Activated CD8-positive, alpha-beta memory T cell treated with anti-CD3 and anti-CD28 coated beads for 36 hours (primary cell): Measurements from ENCODE around the gene CABCOCO1. TPM values are rescaled to one million over a fixed set of nuclear protein-coding genes. Genes with fewer than 3 reads are reported as not detected.

Source experiments
- CTCF ChIA-PET: fragments of 350-600 bp; sonication (Branson Sonifier 250); formaldehyde crosslinking; loops from one replicate; lab custom pipeline; 2021; ENCODE audit warnings: antibody characterized with exemption; lab: Charles Lee
- POLR2A ChIA-PET: fragments of 350-600 bp; sonication (Branson Sonifier 250); formaldehyde crosslinking; loops from one replicate; lab custom pipeline; 2021; ENCODE audit warnings: antibody characterized with exemption; lab: Charles Lee
- total RNA-seq, 2 experiments: library from RNA; stranded (reverse); gene quantifications; one replicate each; pipeline ENCODE4 v1.2.3, GENCODE V29; 2021

The CABCOCO1 gene
- total RNA-seq, 2 experiments from 2014 or later: not detected

GRCh38 chr10:61749291-61749690, 86.6 kb downstream of the CABCOCO1 start:
- ChIA-PET CTCF (no interaction called here), POLR2A (no interaction called here)

DNA sequence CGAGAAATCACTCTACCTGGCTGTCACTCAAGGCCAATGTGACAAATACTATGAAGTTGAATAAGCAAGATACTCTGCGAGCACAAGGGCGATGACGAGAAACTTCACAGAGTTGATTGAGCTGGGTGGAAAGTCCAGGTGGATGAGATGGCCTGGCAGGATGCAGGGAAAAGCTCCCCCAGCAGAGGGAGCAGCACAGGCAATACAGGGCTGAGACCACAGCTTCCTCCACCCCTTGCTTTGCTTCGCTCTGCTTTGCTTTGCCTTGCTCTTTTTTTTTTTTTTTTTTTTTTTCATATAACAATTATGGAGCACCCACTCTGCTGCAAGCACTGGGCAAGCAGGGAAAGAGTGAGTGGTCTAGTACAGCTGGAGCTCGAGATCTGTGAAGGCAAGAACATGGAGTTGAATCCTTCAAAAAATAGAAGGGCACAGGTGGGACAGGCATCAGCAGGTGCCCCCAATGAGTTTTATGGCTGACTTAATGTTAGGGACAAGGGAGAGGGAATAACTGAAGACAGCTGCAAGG, 88.3 kb downstream of the CABCOCO1 start:
- ChIA-PET CTCF (interaction anchor here (0.6 to 2.0 kb wide), 15 partner anchors 16 to 926 kb away, joined by 3 to 15 read pairs (median 4); no protein-coding TSS in a partner anchor), POLR2A (interaction anchor here (0.6 to 0.8 kb wide), 6 partner anchors 16 to 1383 kb away, joined by 3 to 13 read pairs (median 6); no protein-coding TSS in a partner anchor)

DNA sequence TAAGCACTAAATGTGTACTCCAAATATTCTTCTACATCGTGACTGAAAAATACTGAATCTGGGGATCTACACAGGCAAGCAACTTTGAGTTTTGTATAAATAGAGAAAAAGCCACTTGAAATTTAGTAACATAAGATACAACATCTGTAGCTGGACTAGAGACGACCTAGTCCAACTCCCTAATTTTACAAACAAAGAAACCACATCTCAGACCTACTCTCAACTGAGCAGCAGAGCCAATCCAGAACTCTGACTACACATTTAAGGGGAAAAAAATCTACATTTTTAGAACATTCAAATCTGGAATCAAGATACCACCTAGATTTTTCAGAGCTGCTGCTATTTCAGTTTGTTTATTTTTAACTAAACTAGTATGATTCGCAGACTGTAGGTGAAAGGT, 88.9 kb downstream of the CABCOCO1 start:
- ChIA-PET POLR2A (interaction anchor here (0.8 kb wide), 1 partner anchor 1383 kb away, joined by 5 read pairs; no protein-coding TSS in a partner anchor), CTCF (interaction anchor here (0.7 to 2.0 kb wide), 10 partner anchors 15 to 187 kb away, joined by 3 to 15 read pairs (median 4); no protein-coding TSS in a partner anchor)

DNA sequence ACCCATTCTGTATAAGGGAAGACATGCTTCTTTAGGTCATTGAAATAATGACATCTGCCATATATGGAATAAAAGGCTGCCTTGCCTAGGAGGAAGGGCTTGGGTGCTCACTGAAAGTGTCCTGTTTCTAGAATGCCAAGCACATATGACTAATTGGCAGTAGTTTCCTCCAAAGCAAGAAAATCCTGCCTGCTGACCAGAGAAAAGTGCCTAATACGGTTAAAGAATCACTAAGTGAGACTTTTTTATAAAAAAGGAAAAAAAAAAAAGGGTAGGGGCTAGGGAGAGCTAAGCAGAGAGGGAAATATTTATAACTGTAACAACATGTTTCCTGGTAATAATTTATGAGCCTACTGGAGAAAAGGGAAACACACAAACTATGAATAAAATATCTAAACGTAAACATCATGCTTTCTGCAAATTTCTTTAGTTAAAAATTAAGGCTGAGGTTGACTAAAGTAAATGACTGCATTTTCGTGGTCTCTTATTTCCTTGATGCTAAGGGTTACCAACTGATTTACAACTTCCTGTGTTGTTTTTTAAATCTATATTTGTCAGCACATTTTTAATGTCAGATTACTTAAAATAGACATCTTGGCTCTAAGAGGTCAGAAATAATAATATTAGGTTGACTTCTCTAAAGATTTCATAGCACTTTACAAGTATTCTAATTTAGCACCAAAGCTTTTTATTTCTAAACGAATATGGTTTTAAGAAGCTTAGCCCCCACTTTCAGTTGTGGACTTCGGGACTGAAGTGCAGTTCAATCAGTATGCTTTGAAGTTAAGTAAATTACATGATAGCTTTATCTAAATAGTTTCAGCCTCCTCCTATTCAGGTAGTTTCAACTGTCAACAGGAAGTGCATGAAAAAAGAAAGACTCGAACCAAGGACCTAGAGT, 89.6 kb downstream of the CABCOCO1 start:
- ChIA-PET POLR2A (interaction anchor here (0.6 to 0.8 kb wide), 3 partner anchors 57 to 1382 kb away, joined by 3 to 5 read pairs (median 3); no protein-coding TSS in a partner anchor), CTCF (interaction anchor here (0.6 to 1.9 kb wide), 2 partner anchors 67 to 552 kb away, joined by 3 to 15 read pairs; no protein-coding TSS in a partner anchor)

DNA sequence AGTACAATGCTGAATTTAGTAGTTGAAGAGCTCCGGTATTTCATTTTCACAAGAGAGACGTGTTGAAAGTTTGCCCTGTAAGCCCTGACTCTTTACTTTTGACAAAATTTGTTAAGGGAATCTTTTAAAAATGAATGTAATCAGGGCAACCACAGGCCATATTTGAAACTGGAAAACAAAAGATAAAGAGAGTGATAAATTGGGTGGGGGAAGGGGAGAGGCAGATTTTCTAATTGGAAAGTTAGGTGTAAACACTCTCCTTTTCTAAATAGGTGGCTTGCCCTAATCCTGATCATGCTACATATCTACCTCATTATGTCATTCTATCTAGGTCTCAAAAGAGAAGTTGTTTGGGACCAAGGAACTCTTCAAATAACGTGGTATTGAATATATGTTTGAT, 90.7 kb downstream of the CABCOCO1 start:
- CTCF ChIA-PET: interaction anchor here (0.6 kb wide), 1 partner anchor 61 kb away, joined by 3 read pairs; no protein-coding TSS in a partner anchor
- POLR2A ChIA-PET: no interaction called here

GRCh38 chr10:61754587-61755550, 92.1 kb downstream of the CABCOCO1 start:
- CTCF ChIA-PET: no interaction called here
- POLR2A ChIA-PET: no interaction called here

DNA sequence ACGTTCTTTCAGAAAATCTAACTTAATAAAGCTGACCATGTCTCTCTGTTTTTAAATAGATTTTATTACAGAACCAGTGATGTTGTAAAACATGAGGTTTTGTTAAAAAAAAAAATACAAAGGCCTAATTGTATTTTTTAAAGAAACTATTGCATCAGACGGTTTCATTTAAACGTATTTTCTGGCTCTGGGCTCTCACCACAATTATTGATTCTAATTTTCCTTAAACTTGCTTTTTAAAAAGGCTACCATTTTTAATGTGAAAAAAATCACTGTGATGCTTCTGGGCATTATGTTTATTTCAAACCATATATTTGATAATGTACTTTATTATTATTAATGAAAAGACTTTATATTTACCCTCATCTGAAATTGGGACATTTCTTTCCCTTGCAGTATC, 94.3 kb downstream of the CABCOCO1 start:
- POLR2A ChIA-PET: no interaction called here
- CTCF ChIA-PET: no interaction called here

GRCh38 chr10:61757525-61758397, 95.0 kb downstream of the CABCOCO1 start:
- CTCF ChIA-PET: no interaction called here

GRCh38 chr10:61758433-61758832, 95.7 kb downstream of the CABCOCO1 start:
- POLR2A ChIA-PET: no interaction called here
- CTCF ChIA-PET: no interaction called here

More at GRCh38 chr10:61757525-61758397, 95.0 kb downstream of the CABCOCO1 start:
- POLR2A ChIA-PET: no interaction called here

GRCh38 chr10:61759751-61760150, 97.0 kb downstream of the CABCOCO1 start:
- ChIA-PET CTCF (no interaction called here), POLR2A (no interaction called here)

DNA sequence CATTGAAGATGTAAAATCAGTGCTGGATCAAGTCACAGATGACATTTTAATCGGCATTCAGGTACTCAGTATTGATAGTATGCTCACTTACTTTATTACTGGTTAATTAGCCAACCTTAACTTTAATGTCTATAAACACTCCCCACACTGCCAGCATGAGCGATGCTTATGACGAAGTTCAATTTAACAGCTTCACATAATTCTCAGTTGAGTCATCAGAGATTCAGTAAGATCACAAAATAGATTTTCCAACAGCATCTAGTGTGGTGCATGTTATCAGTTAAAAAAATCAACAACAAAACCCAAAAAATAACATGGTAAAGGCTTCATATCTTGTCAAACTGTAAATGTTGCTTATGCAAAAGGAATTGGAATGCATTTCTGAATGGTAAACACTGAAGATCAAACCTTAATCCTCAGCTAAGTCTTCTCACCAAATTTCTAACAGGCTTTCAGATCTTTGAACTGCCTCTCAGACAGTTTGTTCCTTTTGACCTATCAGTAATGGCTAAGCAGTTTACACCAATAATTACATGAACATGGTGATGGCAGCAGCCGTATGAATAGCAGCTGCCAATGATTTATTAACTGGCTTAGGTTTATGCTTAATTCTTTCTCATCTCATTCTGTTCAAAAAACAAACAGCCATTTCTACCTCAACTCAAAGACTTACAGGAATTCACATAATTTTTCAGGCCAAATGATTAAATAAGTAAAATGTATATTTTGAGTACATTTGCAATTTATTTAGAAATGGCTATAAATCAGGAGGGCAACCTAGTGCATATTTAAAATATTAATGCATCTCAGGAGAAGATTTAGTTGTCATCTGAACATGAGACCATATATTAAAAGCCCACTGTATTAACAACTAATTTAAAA, 98.5 kb downstream of the CABCOCO1 start:
- CTCF ChIA-PET: interaction anchor here (1.0 kb wide), 1 partner anchor 24 kb away, joined by 3 read pairs; no protein-coding TSS in a partner anchor
- POLR2A ChIA-PET: no interaction called here

DNA sequence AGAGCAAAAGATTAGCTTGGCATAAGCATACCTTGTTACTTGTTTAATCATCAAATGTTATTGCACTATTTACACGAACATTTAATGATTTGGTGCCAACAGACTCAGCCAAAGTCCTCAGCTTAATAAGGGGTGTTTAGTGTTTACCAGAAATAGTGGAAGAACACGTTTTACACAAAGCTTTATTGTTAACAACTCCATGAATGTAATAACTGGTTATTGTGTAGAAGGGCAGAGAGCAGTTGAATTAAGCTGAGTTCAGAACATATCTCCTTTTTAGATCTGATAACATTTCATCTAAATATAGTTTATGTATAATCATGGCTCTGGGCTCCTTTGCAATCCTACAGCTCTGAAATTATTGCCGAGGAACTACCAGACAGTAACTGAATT, 99.1 kb downstream of the CABCOCO1 start:
- CTCF ChIA-PET: interaction anchor here (1.0 kb wide), 1 partner anchor 23 kb away, joined by 3 read pairs; no protein-coding TSS in a partner anchor

GRCh38 chr10:61763778-61764177, 101.0 kb downstream of the CABCOCO1 start:
- POLR2A ChIA-PET: no interaction called here
- CTCF ChIA-PET: no interaction called here

More for the DNA sequence above, 99.1 kb downstream of the CABCOCO1 start:
- POLR2A ChIA-PET: no interaction called here

- ChIA-PET CTCF (no interaction called here), POLR2A (no interaction called here)
Measured at GRCh38 chr10:61764486-61764885, 101.8 kb downstream of the CABCOCO1 start.

- POLR2A ChIA-PET: no interaction called here
- CTCF ChIA-PET: no interaction called here
Measured at GRCh38 chr10:61765176-61766087, 102.7 kb downstream of the CABCOCO1 start.

DNA sequence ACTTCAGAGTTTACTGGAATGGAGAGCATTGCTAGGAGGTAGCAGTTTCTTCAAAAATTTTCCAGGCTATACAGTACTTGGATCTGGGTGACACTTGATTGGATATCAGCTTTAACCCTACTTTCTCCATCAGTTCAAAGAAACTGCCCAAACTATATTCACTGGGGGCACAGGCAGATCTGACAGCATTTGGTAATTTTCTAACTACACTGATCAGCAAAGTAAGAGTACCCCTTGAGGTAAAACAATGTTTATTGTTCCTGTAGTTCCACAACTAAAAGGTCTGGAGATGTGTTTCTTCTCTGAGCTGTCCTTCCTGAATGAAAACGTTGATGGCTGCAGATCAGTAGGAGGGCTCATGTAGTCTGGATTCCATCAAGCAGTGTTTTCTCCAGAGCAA, 104.2 kb downstream of the CABCOCO1 start:
- ChIA-PET CTCF (interaction anchor here (0.9 kb wide), 1 partner anchor 16 kb away, joined by 4 read pairs; no protein-coding TSS in a partner anchor), POLR2A (interaction anchor here (1.1 kb wide), 1 partner anchor 16 kb away, joined by 13 read pairs; no protein-coding TSS in a partner anchor)
